HG02678 (cell line): Measurements from ENCODE around the gene KMT2A.
"Not testable (repeated sequence)": the region's sequence is repeated elsewhere in the genome, so short reads cannot be mapped to it uniquely, and the experiment has no call there.

Experiments used
- ATAC-seq: cut with Tn5 transposase; IDR thresholded peaks from one replicate; pipeline ENCODE4 v1.9.1; 2021; ENCODE audit warnings: mild to moderate bottlenecking, moderate library complexity; ENCODE audit not compliant: unreplicated experiment

Gene KMT2A

GRCh38 chr11:118435893-118436624 lies at the start of gene KMT2A:
Gene KMT2A, plus strand, starts transcription at chr11:118436492. Its CDS starts 21 bp downstream, at chr11:118436513.
- ATAC-seq = peak; percentile 57

- ATAC-seq = no peak
Measured at GRCh38 chr11:118396097-118396501, 40.2 kb upstream of the KMT2A start.

- ATAC-seq = no peak
Measured at GRCh38 chr11:118397448-118397847, 38.8 kb upstream of the KMT2A start.

DNA sequence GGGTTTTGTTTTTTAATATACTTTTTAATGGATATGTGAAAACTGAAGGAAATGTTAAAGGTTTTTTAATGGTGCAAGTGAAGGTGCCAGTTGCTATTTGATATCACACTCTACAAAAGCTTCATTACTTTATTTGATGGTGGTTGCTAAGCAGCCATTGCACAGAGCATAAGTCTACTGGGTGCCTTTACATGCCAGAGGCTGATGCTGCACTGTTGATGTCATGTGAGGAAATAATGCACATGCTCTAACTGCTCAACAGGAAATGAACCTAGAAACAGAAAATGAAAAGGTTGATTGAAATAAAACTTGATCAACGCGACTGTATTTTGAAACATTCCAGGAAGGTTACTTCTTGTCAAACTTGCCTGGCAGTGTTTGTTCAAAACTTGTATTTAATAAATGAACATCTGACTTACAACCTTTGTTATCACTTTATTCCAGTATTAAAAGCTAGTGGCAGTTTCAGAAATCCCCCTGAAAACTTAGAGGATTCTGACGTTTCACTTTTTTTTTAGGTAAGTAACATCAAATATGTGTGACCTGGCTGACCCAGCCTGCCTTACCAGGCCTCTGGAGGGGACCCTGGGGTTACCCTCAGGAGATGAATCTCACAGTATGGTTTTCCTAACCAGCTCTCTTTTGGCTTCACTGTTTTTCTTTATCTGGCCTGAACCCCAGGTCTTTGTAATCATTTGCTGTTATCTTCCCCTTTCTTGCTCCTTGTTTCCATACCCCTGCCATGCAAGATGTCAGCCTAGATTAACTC lies 37.3 kb upstream of the KMT2A start:
- no peak for ATAC-seq

DNA sequence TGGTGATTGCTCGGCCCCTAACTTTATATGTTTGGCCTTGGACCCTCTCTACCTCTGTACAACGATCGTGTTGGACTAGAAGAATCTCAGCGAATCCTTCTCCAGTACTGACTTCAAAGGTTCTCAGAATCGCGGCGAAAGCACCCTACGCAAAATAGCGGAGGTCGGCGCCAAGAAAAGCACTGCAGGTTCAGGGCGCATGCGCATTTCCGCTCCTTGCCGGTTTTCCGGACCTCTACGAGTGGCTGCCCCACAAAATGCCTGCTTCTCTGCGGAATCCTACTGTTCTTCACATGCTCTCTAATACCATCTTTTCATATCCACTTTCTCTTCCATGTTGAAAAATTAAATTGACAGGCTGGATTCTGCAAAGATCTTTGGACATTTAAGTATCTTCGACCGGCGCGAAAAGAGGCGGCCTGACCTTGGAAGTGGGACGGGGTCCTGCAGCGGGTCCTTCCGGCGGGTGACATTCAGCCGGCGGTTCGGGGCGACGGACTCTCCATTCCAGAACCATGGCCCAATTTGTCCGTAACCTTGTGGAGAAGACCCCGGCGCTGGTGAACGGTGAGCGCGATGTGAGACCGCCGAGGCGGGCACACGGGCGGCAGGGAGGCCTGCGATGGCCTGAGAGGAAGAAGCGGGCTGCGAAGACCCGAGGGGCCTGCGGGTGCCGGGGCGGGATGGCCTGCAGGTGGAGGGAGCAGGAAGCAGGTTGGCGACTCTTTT lies 35.0 kb upstream of the KMT2A start, which contains the start of gene ATP5MG:
Gene ATP5MG, plus strand, starts transcription at position 456 of the 729 bp plus-strand sequence. Its CDS starts 60 bp downstream, at position 516.
- ATAC-seq = peak; percentile 63

DNA sequence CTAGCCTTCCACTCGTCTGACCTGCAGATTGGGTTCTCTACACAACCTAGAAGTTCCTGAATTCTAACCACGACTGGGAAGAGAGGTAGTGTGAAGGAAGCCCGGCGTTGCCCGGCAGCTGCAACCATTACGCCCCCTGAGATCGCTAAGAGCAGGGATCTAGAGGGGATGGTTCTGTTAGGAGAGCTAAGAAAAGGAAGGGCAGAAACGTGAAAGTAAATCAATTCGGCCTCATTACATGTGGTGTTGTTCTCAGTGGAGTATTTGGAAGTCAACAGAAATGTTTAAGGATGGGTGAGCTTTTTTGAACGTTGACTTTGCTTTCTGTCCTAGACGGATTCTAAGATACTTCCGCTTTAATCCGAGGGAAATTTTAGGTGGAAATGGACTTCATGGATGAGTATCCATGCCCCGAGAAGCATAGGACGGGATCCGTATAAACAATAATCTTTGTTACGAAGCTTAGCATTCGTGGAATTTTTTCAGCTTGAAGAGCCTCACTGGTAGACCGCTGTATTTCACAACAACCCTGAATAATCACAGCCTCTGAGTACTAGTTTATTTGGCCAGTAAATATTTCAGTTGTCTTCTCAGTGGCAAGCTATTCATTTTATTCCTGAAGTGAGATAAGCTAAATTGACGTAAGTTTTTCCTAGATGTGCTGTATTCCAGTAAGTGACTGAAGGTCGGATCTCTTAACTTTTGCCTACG lies 34.3 kb upstream of the KMT2A start:
- ATAC-seq = no peak

DNA sequence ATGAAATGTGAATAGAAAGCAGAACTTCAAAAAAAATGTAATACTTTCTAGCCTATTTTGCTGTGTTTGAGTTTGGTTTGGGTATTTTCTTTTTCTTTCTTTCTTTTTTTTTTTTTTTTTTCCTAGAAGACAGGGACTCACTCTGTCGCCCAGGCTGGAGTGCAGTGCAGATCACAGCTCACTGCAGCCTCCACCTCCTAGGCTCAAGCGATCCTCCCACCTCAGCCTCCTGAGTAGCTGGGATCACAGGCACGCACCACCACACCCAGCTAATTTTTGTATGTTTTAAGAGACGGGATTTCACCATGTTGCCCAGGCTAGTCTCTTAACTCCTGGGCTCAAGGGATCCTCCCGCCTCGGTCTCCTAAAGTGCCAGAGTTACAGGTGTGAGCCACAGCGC lies 33.7 kb upstream of the KMT2A start:
- not testable (repeated sequence) for ATAC-seq

- ATAC-seq = no peak
Measured at GRCh38 chr11:118406599-118407166, 29.6 kb upstream of the KMT2A start.

DNA sequence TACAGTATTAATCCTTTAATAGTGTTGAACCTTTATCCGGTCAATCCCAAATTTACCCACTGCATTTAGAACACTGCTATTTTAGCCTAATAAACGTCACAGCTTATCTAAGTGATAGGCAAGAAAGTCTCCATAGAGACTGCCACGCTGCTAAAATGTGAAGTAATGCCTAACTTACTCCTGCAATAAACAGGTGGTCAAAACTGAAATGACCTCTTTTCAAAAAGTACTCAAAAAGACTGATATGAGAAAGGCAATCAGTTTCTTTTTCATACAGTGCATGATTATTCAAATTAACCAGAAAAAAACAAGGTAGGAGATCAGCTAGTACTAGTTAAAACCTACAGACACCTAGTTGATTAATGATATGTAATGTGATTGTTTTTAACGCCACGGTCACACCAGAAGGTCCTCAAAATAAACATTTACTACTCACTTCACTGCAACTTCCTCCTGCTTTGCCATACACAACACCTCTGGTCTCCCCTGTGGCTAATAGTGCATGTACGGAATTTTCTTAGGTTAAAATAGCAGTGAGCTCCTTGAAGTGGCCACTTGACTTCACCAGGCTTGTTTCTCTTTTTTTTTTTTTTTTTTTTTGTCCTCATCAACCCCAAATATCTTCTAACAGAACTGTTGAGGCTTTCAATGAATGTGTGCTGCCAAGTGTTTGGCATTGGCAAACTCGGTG lies 26.1 kb upstream of the KMT2A start:
- peak; percentile 55 for ATAC-seq

DNA sequence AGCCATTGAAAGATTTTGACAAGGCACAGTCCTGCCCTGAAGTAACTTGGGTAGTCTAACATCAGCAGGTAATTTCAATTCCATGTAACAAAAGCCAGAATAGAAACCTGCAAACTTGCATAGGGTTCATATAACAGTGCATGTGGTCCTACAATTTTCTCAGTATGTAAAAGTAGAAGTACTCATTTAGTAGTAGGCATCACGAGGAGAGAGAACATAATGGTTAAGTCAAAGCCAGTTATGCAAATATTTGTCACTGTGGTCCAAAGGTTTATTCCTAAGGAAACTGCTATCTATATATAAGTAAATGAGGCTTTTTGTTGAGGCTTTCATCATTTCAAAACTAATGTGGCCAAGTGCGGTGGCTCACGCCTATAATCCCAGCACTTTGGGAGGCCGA lies 24.8 kb upstream of the KMT2A start:
- ATAC-seq = no peak

DNA sequence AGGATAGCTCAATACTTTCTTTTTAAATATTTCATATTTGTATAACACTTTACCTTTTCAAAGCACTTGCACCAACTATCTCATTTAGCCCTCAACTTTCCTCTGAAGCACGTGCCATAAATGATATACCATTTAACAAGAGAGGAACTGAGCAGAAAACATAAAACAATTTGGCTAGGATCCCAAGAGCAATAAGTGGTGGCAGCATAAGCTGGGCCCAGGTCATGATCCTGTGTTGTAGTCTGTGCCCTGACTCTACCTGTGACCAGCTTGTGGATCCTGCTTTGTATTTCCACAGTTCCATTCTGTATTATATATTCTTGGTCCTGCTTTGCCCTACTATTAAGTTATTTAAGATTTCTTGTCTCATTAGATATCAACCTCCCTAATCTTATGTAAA lies 23.4 kb upstream of the KMT2A start:
- ATAC-seq = no peak

GRCh38 chr11:118415062-118415738 lies 21.1 kb upstream of the KMT2A start:
- no peak for ATAC-seq

DNA sequence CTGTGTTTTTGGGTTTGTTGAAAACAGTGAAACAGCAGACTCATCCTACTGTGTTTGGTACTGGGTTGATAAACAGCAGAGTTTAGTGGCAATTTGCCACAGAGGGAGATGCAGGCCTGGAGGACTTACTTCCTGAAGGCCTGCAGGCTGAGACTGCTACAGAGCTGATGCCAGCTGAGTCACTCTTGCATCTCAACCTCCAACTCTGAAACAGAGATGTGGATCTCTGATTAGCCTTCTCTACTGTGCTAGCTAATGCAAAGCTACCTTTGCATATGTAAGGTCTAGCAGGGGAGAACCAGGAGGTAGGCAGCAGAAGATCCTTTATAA lies 20.6 kb upstream of the KMT2A start:
- no peak for ATAC-seq

- not testable (repeated sequence) for ATAC-seq
Measured at GRCh38 chr11:118416900-118417299, 19.4 kb upstream of the KMT2A start.

GRCh38 chr11:118417801-118418200 lies 18.5 kb upstream of the KMT2A start:
- ATAC-seq = no peak

- no peak for ATAC-seq
Measured at GRCh38 chr11:118418766-118419165, 17.5 kb upstream of the KMT2A start.

GRCh38 chr11:118427707-118428106 lies 8.6 kb upstream of the KMT2A start:
- no peak for ATAC-seq

- no peak for ATAC-seq
Measured at GRCh38 chr11:118430956-118431355, 5.3 kb upstream of the KMT2A start.

DNA sequence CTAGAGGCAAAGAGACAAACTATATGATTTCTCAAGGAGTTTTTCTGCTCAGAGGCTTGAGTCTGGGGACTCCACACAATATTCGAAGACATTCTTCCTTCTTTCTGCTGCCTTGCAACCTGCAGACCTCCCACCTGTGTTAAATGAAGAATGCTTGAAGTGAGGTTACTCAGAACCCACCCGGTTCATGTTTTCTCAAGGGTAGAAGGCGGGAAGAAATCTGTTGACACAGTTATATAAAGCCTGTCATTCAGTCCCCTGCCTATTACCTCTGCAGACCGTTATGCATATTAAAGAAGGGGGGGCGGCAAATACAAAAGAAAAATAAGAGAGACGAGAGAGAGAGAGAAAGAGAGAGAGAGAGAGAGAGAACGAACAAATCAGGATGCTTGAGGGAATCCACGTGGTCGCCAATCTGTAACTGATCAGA lies 2.2 kb upstream of the KMT2A start:
- ATAC-seq = no peak
